Bronchial epithelial cell (primary cell): Measurements from ENCODE around the gene MYO1D. TPM values are rescaled to one million over a fixed set of nuclear protein-coding genes. Genes with fewer than 3 reads are reported as not detected.

ENCODE experiments used
- DNase-seq: peaks from one replicate; pipeline ENCODE4 v3.0.0-alpha.2; 2010; ENCODE audit warnings: low read depth
- FAIRE-seq: peaks from 2 replicates; lab custom pipeline; 2011; peaks lifted over from hg19 to GRCh38; lab: Jason Lieb, UNC
- H3K27me3 ChIP-seq: 2 replicates; pipeline ENCODE4 v1.5.1; 2011; ENCODE audit warnings: low read length; ENCODE audit not compliant: control insufficient read depth, insufficient read depth
- H3K36me3 ChIP-seq: 2 replicates; pipeline ENCODE4 v1.5.1; 2011; ENCODE audit warnings: low read length; ENCODE audit not compliant: control insufficient read depth, insufficient read depth
- H3K4me3 ChIP-seq: 2 replicates; pipeline ENCODE4 v1.5.1; 2011; ENCODE audit warnings: mild to moderate bottlenecking, low read depth, low read length, control low read depth
- total RNA-seq: library from RNA; depleted of rRNA; stranded (reverse); fragments of >200 nt; gene quantifications from 2 replicates; pipeline ENCODE4 v1.2.1, GENCODE V29; 2014
- TF ChIP-seq, protein P1 (sequence below): IDR thresholded peaks from 2 replicates; pipeline ENCODE4 v1.5.1; 2011; ENCODE audit warnings: mild to moderate bottlenecking, moderate library complexity, low read length, control low read depth, inconsistent platforms; ENCODE audit not compliant: insufficient read depth, severe bottlenecking

Gene MYO1D
- total RNA-seq, 1 donor from 2014 or later: 35.8 TPM

DNA sequence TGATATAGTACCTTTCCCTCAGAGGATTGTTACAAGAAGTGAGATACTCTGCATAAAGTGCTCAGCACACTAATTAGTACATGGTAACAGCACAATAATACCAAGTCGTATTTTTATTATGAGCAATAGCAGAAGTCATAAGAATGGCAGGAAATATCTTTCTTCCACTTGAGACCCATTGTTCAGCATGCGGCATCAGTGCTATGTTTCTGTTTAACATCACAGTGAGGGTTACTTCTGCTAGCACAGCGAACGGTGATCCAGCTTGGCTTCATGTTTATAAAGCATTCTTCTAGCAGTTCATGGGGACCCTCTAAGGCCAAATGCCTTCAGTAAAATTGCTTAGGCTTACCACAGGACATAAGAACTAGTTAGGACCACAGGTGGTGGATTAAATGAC, 83.1 kb downstream of the MYO1D start:
- Histone ChIP-seq H3K27me3 (no peaks in the 10 kb centered on the region), H3K36me3 (no peaks in the 10 kb centered on the region), H3K4me3 (no peak overlapping the region)
- TF ChIP-seq, protein P1, sequence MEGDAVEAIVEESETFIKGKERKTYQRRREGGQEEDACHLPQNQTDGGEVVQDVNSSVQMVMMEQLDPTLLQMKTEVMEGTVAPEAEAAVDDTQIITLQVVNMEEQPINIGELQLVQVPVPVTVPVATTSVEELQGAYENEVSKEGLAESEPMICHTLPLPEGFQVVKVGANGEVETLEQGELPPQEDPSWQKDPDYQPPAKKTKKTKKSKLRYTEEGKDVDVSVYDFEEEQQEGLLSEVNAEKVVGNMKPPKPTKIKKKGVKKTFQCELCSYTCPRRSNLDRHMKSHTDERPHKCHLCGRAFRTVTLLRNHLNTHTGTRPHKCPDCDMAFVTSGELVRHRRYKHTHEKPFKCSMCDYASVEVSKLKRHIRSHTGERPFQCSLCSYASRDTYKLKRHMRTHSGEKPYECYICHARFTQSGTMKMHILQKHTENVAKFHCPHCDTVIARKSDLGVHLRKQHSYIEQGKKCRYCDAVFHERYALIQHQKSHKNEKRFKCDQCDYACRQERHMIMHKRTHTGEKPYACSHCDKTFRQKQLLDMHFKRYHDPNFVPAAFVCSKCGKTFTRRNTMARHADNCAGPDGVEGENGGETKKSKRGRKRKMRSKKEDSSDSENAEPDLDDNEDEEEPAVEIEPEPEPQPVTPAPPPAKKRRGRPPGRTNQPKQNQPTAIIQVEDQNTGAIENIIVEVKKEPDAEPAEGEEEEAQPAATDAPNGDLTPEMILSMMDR: no peak
- DNase-seq (no peak), FAIRE-seq (no peak)

DNA sequence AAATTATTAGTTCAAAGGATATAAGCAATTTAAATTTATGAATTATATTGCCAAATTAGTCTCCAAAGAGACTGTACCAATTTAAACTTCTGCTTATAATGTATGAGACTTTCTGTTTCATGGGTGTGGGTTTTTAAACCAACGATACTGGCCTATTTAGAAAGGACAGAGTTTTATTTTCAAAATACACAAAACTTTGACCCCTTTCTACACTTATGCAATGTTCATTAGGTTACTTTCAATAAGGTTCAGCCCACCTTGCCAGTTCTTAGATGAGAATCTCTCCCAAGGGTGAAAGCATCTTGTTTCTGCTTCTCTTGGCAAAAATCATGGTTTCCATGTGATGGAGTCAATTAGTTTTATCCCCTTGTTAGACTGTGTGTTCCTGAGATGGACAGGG, 84.7 kb downstream of the MYO1D start:
- DNase-seq (no peak), FAIRE-seq (no peak)
- TF ChIP-seq, protein P1: no peak
- Histone ChIP-seq H3K4me3 (no peak overlapping the region), H3K36me3 (no peaks in the 10 kb centered on the region), H3K27me3 (no peaks in the 10 kb centered on the region)

DNA sequence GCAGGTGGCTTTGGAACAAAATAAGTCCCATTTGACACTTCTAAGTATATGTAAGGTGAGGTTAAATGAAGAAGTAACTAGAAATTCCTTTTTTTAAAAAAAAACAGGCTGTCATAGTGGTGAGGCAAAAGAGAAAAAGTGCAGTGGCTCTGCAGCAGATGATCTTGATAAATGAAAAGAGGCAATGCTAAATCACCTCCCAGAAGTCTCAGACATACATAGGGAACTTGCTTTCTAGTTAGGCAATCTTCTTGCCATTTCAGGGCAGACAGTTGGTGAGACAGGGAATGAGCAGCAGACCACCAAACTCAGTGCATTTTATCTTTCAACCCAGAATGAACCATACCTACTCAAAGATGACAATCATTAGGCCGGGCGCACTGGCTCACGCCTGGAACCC, 90.8 kb downstream of the MYO1D start:
- FAIRE-seq (no peak), DNase-seq (no peak)
- TF ChIP-seq, protein P1: no peak
- Histone ChIP-seq H3K36me3 (no peaks in the 10 kb centered on the region), H3K27me3 (no peaks in the 10 kb centered on the region), H3K4me3 (no peak overlapping the region)

DNA sequence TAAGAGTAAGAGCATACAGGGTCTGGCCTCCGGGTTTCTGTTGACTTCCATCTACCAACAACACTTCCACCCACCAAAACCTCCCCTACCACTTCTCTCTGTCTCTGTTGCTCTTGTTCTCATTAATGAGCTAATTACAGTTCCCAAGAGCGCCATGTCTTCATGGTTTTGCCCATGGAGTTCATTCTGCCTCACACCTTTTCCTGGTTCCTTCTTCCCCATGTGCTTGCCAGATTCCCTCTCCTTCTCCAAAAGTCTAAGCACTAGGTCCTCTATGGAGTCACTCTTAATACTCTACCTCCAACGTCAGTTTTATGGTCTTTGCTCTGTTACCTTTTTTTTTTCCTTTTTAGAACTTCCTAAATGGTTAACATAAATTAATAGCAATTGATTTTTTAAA, 92.8 kb downstream of the MYO1D start:
- peaks cover 1% of the 10 kb centered on the region for H3K36me3 ChIP-seq
- no peak overlapping the region for H3K4me3 ChIP-seq
- DNase-seq: no peak
- no peaks in the 10 kb centered on the region for H3K27me3 ChIP-seq
- FAIRE-seq: no peak
- TF ChIP-seq, protein P1: no peak

DNA sequence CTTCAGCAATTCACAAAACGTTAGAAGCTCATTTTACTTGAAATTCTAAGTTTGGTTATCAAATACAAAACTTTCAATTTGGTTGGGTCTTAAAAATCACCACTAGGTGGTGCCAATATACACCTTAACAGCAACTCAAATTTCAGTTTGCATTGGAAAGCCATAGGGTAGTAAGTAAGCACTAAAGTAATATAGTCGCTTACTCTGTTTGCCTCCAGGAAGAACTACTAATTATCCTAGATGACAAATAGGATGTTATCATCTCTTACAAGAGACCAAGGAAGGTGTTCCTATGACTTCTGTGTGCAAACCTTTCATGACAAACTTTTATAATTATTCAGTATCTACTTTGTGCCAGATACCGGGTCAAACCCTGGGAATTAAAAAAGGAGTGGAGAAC, 93.3 kb downstream of the MYO1D start:
- TF ChIP-seq, protein P1: peak; percentile 44
- no peak for FAIRE-seq
- DNase-seq: peak; percentile 80
- Histone ChIP-seq H3K4me3 (no peak overlapping the region), H3K36me3 (peaks cover 1% of the 10 kb centered on the region), H3K27me3 (no peaks in the 10 kb centered on the region)

DNA sequence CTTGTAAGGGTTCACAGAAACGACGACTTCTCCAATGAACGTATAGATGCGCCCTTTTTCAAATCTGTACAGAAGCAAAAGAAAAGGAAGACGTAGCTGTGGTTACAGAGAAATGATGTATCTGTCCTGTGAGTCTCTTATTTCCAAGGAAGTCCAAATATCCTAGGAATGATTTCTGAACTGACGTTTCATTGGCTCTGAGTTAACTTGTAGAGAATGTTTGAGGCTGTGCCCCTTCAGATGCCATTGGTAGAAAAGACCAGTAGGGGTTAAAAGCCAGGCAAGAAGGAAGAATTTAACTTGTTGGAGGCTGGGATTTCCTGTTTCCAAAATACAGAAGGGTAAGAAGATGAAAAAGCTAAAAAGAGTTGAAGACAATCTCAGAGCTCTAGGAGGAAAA, 96.2 kb downstream of the MYO1D start:
- TF ChIP-seq, protein P1: no peak
- no peak for FAIRE-seq
- Histone ChIP-seq H3K4me3 (no peak overlapping the region), H3K36me3 (peaks cover 1% of the 10 kb centered on the region), H3K27me3 (no peaks in the 10 kb centered on the region)
- no peak for DNase-seq
